ENCODE results near the gene FAM229B.
"Not testable (repeated sequence)": the region's sequence is repeated elsewhere in the genome, so short reads cannot be mapped to it uniquely, and the experiment has no call there.

FAM229B gene

GRCh38 chr6:112049026-112049799 lies 38.2 kb upstream of the FAM229B start:
- no peak overlapping the region for H3K4me3 ChIP-seq (ENCODE audit: low read depth, low read length)
- no peak for TF ChIP-seq CTCF (IDR thresholded peaks at IDR 0.05; ENCODE audit: low read depth, low read length)
- no peak for DNase-seq

GRCh38 chr6:112049996-112050395 lies 37.4 kb upstream of the FAM229B start:
- Histone ChIP-seq H3K27me3 (ENCODE audit: insufficient read depth, low read depth, severe bottlenecking) (no peaks in the 10 kb centered on the region), H3K4me3 (ENCODE audit: low read depth, low read length) (no peak overlapping the region), H3K36me3 (no peaks in the 10 kb centered on the region), H3K9me3 (ENCODE audit: severe bottlenecking) (no peaks in the 10 kb centered on the region), H3K27ac (no peak overlapping the region)
- no peak for TF ChIP-seq CTCF (IDR thresholded peaks at IDR 0.05; ENCODE audit: low read depth, low read length)
- DNase-seq = no peak

More at GRCh38 chr6:112049026-112049799, 38.2 kb upstream of the FAM229B start:
- H3K27me3 ChIP-seq (ENCODE audit: insufficient read depth, low read depth, severe bottlenecking) = no peaks in the 10 kb centered on the region
- no peaks in the 10 kb centered on the region for H3K36me3 ChIP-seq
- no peaks in the 10 kb centered on the region for H3K9me3 ChIP-seq (ENCODE audit: severe bottlenecking)
- H3K27ac ChIP-seq = no peak overlapping the region

- TF ChIP-seq CTCF (IDR thresholded peaks at IDR 0.05; ENCODE audit: low read depth, low read length) = no peak
Measured at GRCh38 chr6:112050429-112050828, 37.0 kb upstream of the FAM229B start.

GRCh38 chr6:112051251-112051740 lies 36.1 kb upstream of the FAM229B start:
- H3K9me3 ChIP-seq (ENCODE audit: severe bottlenecking); DNase-seq; H3K4me3 ChIP-seq (ENCODE audit: low read depth, low read length); H3K27me3 ChIP-seq (ENCODE audit: insufficient read depth, low read depth, severe bottlenecking); H3K27ac ChIP-seq; H3K36me3 ChIP-seq: not testable (repeated sequence)

More at GRCh38 chr6:112050429-112050828, 37.0 kb upstream of the FAM229B start:
- no peak overlapping the region for H3K27ac ChIP-seq
- no peak overlapping the region for H3K4me3 ChIP-seq (ENCODE audit: low read depth, low read length)
- DNase-seq = no peak
- H3K27me3 ChIP-seq (ENCODE audit: insufficient read depth, low read depth, severe bottlenecking) = no peaks in the 10 kb centered on the region
- no peaks in the 10 kb centered on the region for H3K36me3 ChIP-seq
- H3K9me3 ChIP-seq (ENCODE audit: severe bottlenecking) = no peaks in the 10 kb centered on the region

- no peak for DNase-seq
- no peak for TF ChIP-seq CTCF (IDR thresholded peaks at IDR 0.05; ENCODE audit: low read depth, low read length)
Measured at GRCh38 chr6:112054001-112054400, 33.4 kb upstream of the FAM229B start, which contains the start of gene CCN6. TSS of gene CCN6 (plus strand) at chr6:112054104. CDS start at chr6:112054358, 254 bp downstream.

GRCh38 chr6:112054555-112055190 lies 32.7 kb upstream of the FAM229B start:
- DNase-seq = no peak
- no peak overlapping the region for H3K27ac ChIP-seq
- H3K27me3 ChIP-seq (ENCODE audit: insufficient read depth, low read depth, severe bottlenecking) = no peaks in the 10 kb centered on the region
- H3K9me3 ChIP-seq (ENCODE audit: severe bottlenecking) = no peaks in the 10 kb centered on the region
- no peak for TF ChIP-seq CTCF (IDR thresholded peaks at IDR 0.05; ENCODE audit: low read depth, low read length)
- no peak overlapping the region for H3K4me3 ChIP-seq (ENCODE audit: low read depth, low read length)
- no peaks in the 10 kb centered on the region for H3K36me3 ChIP-seq

More at GRCh38 chr6:112054001-112054400, 33.4 kb upstream of the FAM229B start, which contains the start of gene CCN6:
- Histone ChIP-seq H3K36me3 (no peaks in the 10 kb centered on the region), H3K4me3 (ENCODE audit: low read depth, low read length) (no peak within 1 kb of the TSS), H3K27me3 (ENCODE audit: insufficient read depth, low read depth, severe bottlenecking) (no peaks in the 10 kb centered on the region), H3K27ac (no peak within 1 kb of the TSS), H3K9me3 (ENCODE audit: severe bottlenecking) (no peaks in the 10 kb centered on the region)
